Measurements from ENCODE around the gene CDC14B. TPM values are rescaled to one million over a fixed set of nuclear protein-coding genes. Genes with fewer than 3 reads are reported as not detected.
A peak's percentile ranks its signal among the peaks of the same experiment; 100 is the strongest.
"Not testable (repeated sequence)": the region's sequence is repeated elsewhere in the genome, so short reads cannot be mapped to it uniquely, and the experiment has no call there.

The CDC14B gene
- polyA plus RNA-seq, 4 donors: 8.5 to 20.8 (median 14.1) TPM

- no peak for DNase-seq
- Histone ChIP-seq H3K27ac (ENCODE audit: low read depth in 1 of 3, low read length in 2 of 3) (no peak overlapping the region), H3K4me1 (ENCODE audit: control insufficient read depth in 3 of 3, insufficient read depth in 2 of 3, low read depth in 1 of 3, low read length in 2 of 3) (no peaks in the 10 kb centered on the region), H3K27me3 (ENCODE audit: control insufficient read depth in 3 of 3, insufficient read depth in 3 of 3, low read length in 3 of 3) (no peaks in the 10 kb centered on the region), H3K9me3 (ENCODE audit: control insufficient read depth in 2 of 2, insufficient read depth in 1 of 2, low read depth in 1 of 2, low read length in 1 of 2) (no peaks in the 10 kb centered on the region), H3K36me3 (ENCODE audit: control insufficient read depth in 3 of 3, insufficient read depth in 2 of 3, low read depth in 1 of 3, low read length in 3 of 3) (peaks cover 3 to 10% (median 3%) of the 10 kb centered on the region in 3 donors), H3K4me3 (ENCODE audit: low read depth in 1 of 3, low read length in 3 of 3) (no peak overlapping the region)
- 87 to 95% (median 91%) methylated on average over 10 of the region's 10 CpGs for WGBS, 3 donors
- FAIRE-seq: no peak
Observed at GRCh38 chr9:96554801-96555566, 64.7 kb downstream of the CDC14B start.

GRCh38 chr9:96554326-96554725, 65.3 kb downstream of the CDC14B start:
- peaks cover 3 to 10% (median 3%) of the 10 kb centered on the region in 3 donors for H3K36me3 ChIP-seq (ENCODE audit: control insufficient read depth in 3 of 3, insufficient read depth in 2 of 3, low read depth in 1 of 3, low read length in 3 of 3)
- no peak for DNase-seq
- H3K27ac ChIP-seq (ENCODE audit: low read depth in 1 of 3, low read length in 2 of 3): no peak overlapping the region
- WGBS, 3 donors: 59 to 82% (median 63%) methylated on average over 1 of the region's 1 CpG
- no peaks in the 10 kb centered on the region for H3K9me3 ChIP-seq (ENCODE audit: control insufficient read depth in 2 of 2, insufficient read depth in 1 of 2, low read depth in 1 of 2, low read length in 1 of 2)
- H3K27me3 ChIP-seq (ENCODE audit: control insufficient read depth in 3 of 3, insufficient read depth in 3 of 3, low read length in 3 of 3): no peaks in the 10 kb centered on the region
- H3K4me1 ChIP-seq (ENCODE audit: control insufficient read depth in 3 of 3, insufficient read depth in 2 of 3, low read depth in 1 of 3, low read length in 2 of 3): no peaks in the 10 kb centered on the region
- H3K4me3 ChIP-seq (ENCODE audit: low read depth in 1 of 3, low read length in 3 of 3): no peak overlapping the region
- no peak for FAIRE-seq

DNA sequence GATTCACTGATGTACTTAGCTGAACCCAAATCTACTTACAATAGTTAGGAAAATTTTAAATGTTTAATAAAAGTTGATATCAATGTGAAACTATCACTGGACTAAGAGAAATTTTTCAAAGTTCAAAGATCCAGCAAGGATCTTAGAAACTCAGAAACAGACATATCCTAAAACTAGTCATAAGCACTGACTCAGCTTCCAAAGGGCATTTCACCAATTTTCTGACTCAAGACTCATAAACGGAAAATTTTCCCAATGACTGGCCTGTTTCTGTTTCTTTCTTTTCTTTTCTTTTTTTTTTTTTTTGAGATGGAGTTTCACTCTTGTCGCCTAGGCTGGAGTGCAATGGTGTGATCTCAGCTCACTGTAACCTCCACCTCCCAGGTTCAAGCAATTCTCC, 66.6 kb downstream of the CDC14B start:
- FAIRE-seq (no peak), DNase-seq (peak; percentile 54 to 57)
- Histone ChIP-seq H3K27me3 (ENCODE audit: control insufficient read depth in 3 of 3, insufficient read depth in 3 of 3, low read length in 3 of 3) (no peaks in the 10 kb centered on the region), H3K27ac (ENCODE audit: low read depth in 1 of 3, low read length in 2 of 3) (peak overlapping the region in 1 of 3 donors; percentile 25), H3K4me1 (ENCODE audit: control insufficient read depth in 3 of 3, insufficient read depth in 2 of 3, low read depth in 1 of 3, low read length in 2 of 3) (no peaks in the 10 kb centered on the region), H3K36me3 (ENCODE audit: control insufficient read depth in 3 of 3, insufficient read depth in 2 of 3, low read depth in 1 of 3, low read length in 3 of 3) (peaks cover 2 to 15% (median 3%) of the 10 kb centered on the region in 3 donors), H3K4me3 (ENCODE audit: low read depth in 1 of 3, low read length in 3 of 3) (no peak overlapping the region), H3K9me3 (ENCODE audit: control insufficient read depth in 2 of 2, insufficient read depth in 1 of 2, low read depth in 1 of 2, low read length in 1 of 2) (no peaks in the 10 kb centered on the region)
- 52 to 59% (median 54%) methylated on average over 2 of the region's 2 CpGs for WGBS, 3 donors

- H3K36me3 ChIP-seq (ENCODE audit: control insufficient read depth in 3 of 3, insufficient read depth in 2 of 3, low read depth in 1 of 3, low read length in 3 of 3): peaks cover 3 to 15% (median 3%) of the 10 kb centered on the region in 3 donors
- no peaks in the 10 kb centered on the region for H3K4me1 ChIP-seq (ENCODE audit: control insufficient read depth in 3 of 3, insufficient read depth in 2 of 3, low read depth in 1 of 3, low read length in 2 of 3)
- WGBS, 3 donors: 73 to 92% (median 83%) methylated on average over 6 of the region's 6 CpGs
- no peaks in the 10 kb centered on the region for H3K9me3 ChIP-seq (ENCODE audit: control insufficient read depth in 2 of 2, insufficient read depth in 1 of 2, low read depth in 1 of 2, low read length in 1 of 2)
- no peak overlapping the region for H3K27ac ChIP-seq (ENCODE audit: low read depth in 1 of 3, low read length in 2 of 3)
- no peak overlapping the region for H3K4me3 ChIP-seq (ENCODE audit: low read depth in 1 of 3, low read length in 3 of 3)
- FAIRE-seq: no peak
- no peaks in the 10 kb centered on the region for H3K27me3 ChIP-seq (ENCODE audit: control insufficient read depth in 3 of 3, insufficient read depth in 3 of 3, low read length in 3 of 3)
- no peak for DNase-seq
Observed at GRCh38 chr9:96551403-96551802, 68.2 kb downstream of the CDC14B start.

GRCh38 chr9:96550659-96551058, 69.0 kb downstream of the CDC14B start:
- H3K9me3 ChIP-seq (ENCODE audit: control insufficient read depth in 2 of 2, insufficient read depth in 1 of 2, low read depth in 1 of 2, low read length in 1 of 2): no peaks in the 10 kb centered on the region
- DNase-seq (no peak), FAIRE-seq (no peak)
- no peak overlapping the region for H3K27ac ChIP-seq (ENCODE audit: low read depth in 1 of 3, low read length in 2 of 3)
- no peaks in the 10 kb centered on the region for H3K4me1 ChIP-seq (ENCODE audit: control insufficient read depth in 3 of 3, insufficient read depth in 2 of 3, low read depth in 1 of 3, low read length in 2 of 3)
- peaks cover 3 to 15% (median 3%) of the 10 kb centered on the region in 3 donors for H3K36me3 ChIP-seq (ENCODE audit: control insufficient read depth in 3 of 3, insufficient read depth in 2 of 3, low read depth in 1 of 3, low read length in 3 of 3)
- 82 to 87% (median 86%) methylated on average over 4 of the region's 4 CpGs for WGBS, 3 donors
- no peaks in the 10 kb centered on the region for H3K27me3 ChIP-seq (ENCODE audit: control insufficient read depth in 3 of 3, insufficient read depth in 3 of 3, low read length in 3 of 3)
- H3K4me3 ChIP-seq (ENCODE audit: low read depth in 1 of 3, low read length in 3 of 3): no peak overlapping the region

GRCh38 chr9:96543131-96543530, 76.5 kb downstream of the CDC14B start:
- H3K36me3 ChIP-seq (ENCODE audit: control insufficient read depth in 3 of 3, insufficient read depth in 2 of 3, low read depth in 1 of 3, low read length in 3 of 3): peaks cover 0 to 14% (median 5%) of the 10 kb centered on the region in 3 donors
- not testable (repeated sequence) for H3K9me3 ChIP-seq (ENCODE audit: control insufficient read depth in 2 of 2, insufficient read depth in 1 of 2, low read depth in 1 of 2, low read length in 1 of 2); H3K4me3 ChIP-seq (ENCODE audit: low read depth in 1 of 3, low read length in 3 of 3); H3K4me1 ChIP-seq (ENCODE audit: control insufficient read depth in 3 of 3, insufficient read depth in 2 of 3, low read depth in 1 of 3, low read length in 2 of 3); FAIRE-seq; DNase-seq; H3K27ac ChIP-seq (ENCODE audit: low read depth in 1 of 3, low read length in 2 of 3); H3K27me3 ChIP-seq (ENCODE audit: control insufficient read depth in 3 of 3, insufficient read depth in 3 of 3, low read length in 3 of 3)
- WGBS, 3 donors: 94 to 97% (median 96%) methylated on average over 15 of the region's 15 CpGs

GRCh38 chr9:96540106-96540505, 79.5 kb downstream of the CDC14B start:
- Histone ChIP-seq H3K4me1 (ENCODE audit: control insufficient read depth in 3 of 3, insufficient read depth in 2 of 3, low read depth in 1 of 3, low read length in 2 of 3) (no peaks in the 10 kb centered on the region), H3K4me3 (ENCODE audit: low read depth in 1 of 3, low read length in 3 of 3) (no peak overlapping the region), H3K27ac (ENCODE audit: low read depth in 1 of 3, low read length in 2 of 3) (no peak overlapping the region), H3K36me3 (ENCODE audit: control insufficient read depth in 3 of 3, insufficient read depth in 2 of 3, low read depth in 1 of 3, low read length in 3 of 3) (peaks cover 0 to 12% (median 6%) of the 10 kb centered on the region in 3 donors), H3K27me3 (ENCODE audit: control insufficient read depth in 3 of 3, insufficient read depth in 3 of 3, low read length in 3 of 3) (no peaks in the 10 kb centered on the region), H3K9me3 (ENCODE audit: control insufficient read depth in 2 of 2, insufficient read depth in 1 of 2, low read depth in 1 of 2, low read length in 1 of 2) (no peaks in the 10 kb centered on the region)
- 94 to 99% (median 98%) methylated on average over 3 of the region's 3 CpGs for WGBS, 3 donors
- DNase-seq (no peak), FAIRE-seq (no peak)

GRCh38 chr9:96532173-96532572, 87.5 kb downstream of the CDC14B start:
- H3K27ac ChIP-seq (ENCODE audit: low read depth in 1 of 3, low read length in 2 of 3): no peak overlapping the region
- H3K9me3 ChIP-seq (ENCODE audit: control insufficient read depth in 2 of 2, insufficient read depth in 1 of 2, low read depth in 1 of 2, low read length in 1 of 2): peaks cover 0 to 7% of the 10 kb centered on the region in 2 donors
- H3K4me3 ChIP-seq (ENCODE audit: low read depth in 1 of 3, low read length in 3 of 3): no peak overlapping the region
- H3K4me1 ChIP-seq (ENCODE audit: control insufficient read depth in 3 of 3, insufficient read depth in 2 of 3, low read depth in 1 of 3, low read length in 2 of 3): no peaks in the 10 kb centered on the region
- DNase-seq: no peak
- no peak for FAIRE-seq
- no peaks in the 10 kb centered on the region for H3K27me3 ChIP-seq (ENCODE audit: control insufficient read depth in 3 of 3, insufficient read depth in 3 of 3, low read length in 3 of 3)
- peaks cover 0 to 10% (median 7%) of the 10 kb centered on the region in 3 donors for H3K36me3 ChIP-seq (ENCODE audit: control insufficient read depth in 3 of 3, insufficient read depth in 2 of 3, low read depth in 1 of 3, low read length in 3 of 3)

GRCh38 chr9:96524764-96525163, 94.9 kb downstream of the CDC14B start:
- Histone ChIP-seq H3K4me1 (ENCODE audit: control insufficient read depth in 3 of 3, insufficient read depth in 2 of 3, low read depth in 1 of 3, low read length in 2 of 3) (no peaks in the 10 kb centered on the region), H3K27ac (ENCODE audit: low read depth in 1 of 3, low read length in 2 of 3) (no peak overlapping the region), H3K4me3 (ENCODE audit: low read depth in 1 of 3, low read length in 3 of 3) (no peak overlapping the region), H3K9me3 (ENCODE audit: control insufficient read depth in 2 of 2, insufficient read depth in 1 of 2, low read depth in 1 of 2, low read length in 1 of 2) (no peaks in the 10 kb centered on the region), H3K36me3 (ENCODE audit: control insufficient read depth in 3 of 3, insufficient read depth in 2 of 3, low read depth in 1 of 3, low read length in 3 of 3) (peaks cover 1 to 20% (median 3%) of the 10 kb centered on the region in 3 donors), H3K27me3 (ENCODE audit: control insufficient read depth in 3 of 3, insufficient read depth in 3 of 3, low read length in 3 of 3) (no peaks in the 10 kb centered on the region)
- WGBS, 3 donors: 86 to 94% (median 94%) methylated on average over 2 of the region's 2 CpGs
- FAIRE-seq (no peak), DNase-seq (no peak)
